AG08396 (cell line): ENCODE data around the gene WWC1.

ENCODE experiments used
- DNase-seq: peaks from one replicate; pipeline ENCODE4 v3.0.0; 2012; ENCODE audit warnings: low spot score, mixed read lengths

WWC1 gene

GRCh38 chr5:168494057-168494555, 202.7 kb downstream of the WWC1 start:
- no peak for DNase-seq

GRCh38 chr5:168502563-168503237, 211.3 kb downstream of the WWC1 start:
- DNase-seq: no peak

GRCh38 chr5:168513861-168514428, 222.5 kb downstream of the WWC1 start:
- no peak for DNase-seq
